Measurements from ENCODE around the gene XRCC3. TPM values are rescaled to one million over a fixed set of nuclear protein-coding genes. Genes with fewer than 3 reads are reported as not detected.

The XRCC3 gene
- total RNA-seq, 4 donors from 2014 or later = 2.7 to 8.2 (median 4.0) TPM

DNA sequence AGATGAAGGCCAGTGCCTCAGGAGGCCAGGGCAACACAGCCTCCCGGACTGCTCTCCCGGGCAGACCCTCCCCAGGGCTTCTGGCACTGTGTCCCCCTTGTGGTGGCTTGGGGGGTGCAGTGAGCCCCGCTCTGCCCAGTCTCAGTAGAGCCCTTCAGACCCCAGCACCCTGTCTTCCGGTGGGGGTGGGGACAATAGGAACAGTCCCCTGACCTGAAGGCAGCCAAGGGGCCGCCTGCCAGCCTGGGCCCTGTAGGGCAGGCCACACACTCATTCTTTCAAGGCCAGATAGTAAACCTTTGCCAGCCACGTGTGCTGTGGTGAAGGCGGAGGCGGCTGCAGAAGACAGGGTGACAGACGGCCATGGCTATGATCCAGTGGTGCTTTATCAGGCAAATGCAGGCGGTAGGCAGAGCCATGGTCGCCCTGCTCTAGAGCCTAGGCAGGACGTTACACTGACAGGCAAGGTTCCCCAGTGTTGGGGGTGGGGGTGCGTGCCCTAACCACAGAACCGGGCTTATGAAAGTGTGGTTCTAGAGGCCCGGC lies 15.3 kb upstream of the XRCC3 start:
- TF ChIP-seq, protein P1, sequence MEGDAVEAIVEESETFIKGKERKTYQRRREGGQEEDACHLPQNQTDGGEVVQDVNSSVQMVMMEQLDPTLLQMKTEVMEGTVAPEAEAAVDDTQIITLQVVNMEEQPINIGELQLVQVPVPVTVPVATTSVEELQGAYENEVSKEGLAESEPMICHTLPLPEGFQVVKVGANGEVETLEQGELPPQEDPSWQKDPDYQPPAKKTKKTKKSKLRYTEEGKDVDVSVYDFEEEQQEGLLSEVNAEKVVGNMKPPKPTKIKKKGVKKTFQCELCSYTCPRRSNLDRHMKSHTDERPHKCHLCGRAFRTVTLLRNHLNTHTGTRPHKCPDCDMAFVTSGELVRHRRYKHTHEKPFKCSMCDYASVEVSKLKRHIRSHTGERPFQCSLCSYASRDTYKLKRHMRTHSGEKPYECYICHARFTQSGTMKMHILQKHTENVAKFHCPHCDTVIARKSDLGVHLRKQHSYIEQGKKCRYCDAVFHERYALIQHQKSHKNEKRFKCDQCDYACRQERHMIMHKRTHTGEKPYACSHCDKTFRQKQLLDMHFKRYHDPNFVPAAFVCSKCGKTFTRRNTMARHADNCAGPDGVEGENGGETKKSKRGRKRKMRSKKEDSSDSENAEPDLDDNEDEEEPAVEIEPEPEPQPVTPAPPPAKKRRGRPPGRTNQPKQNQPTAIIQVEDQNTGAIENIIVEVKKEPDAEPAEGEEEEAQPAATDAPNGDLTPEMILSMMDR (IDR thresholded peaks at IDR 0.05) = no peak
- no peak for DNase-seq (ENCODE audit: low spot score)

DNA sequence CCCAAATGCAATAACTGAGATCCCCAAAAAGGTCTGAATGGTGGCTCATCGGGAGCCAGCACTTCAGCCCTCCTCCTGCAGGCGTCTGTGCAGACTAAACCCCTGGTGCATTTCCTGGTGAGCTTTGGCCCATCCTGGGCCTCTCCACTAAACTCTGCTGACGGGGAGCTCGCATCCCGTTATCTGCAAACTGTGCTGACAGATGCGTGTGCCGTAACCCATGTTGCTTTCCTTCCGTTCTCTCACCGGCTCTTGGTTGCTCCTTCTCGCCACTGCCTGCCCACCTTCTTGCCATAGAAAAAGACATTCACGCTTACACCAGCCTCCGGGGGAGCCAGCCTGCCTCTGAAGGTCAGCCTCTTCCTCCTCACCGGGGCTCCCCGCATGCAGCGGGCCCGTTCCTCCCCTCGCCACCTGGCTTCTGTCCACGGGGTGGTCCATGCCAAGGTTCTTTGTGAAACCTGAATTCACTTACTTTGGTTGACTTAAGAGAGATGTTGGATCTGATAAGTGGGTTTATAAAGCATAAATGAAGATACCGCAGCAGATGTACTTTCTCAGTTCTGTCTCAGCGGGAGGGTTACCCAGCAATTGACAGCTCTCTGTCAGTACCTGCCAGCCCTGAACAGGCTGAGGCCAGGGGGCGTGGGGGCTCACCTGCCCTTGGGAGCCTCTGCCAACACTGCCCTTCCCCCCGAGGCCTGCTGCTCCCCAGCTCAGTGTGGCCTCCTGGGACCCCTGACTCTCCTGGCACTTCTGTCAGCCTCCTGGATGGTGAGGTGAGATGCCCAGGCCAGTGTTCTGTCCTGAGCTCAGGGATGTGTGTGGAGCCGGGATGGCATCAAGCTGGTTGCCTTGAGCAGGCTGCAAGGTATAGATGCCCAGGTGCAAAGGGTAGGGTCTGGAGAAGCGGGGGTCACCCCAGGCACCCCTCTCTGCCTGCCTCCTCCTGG lies 14.5 kb upstream of the XRCC3 start:
- DNase-seq (ENCODE audit: low spot score) = no peak
- TF ChIP-seq, protein P1 (IDR thresholded peaks at IDR 0.05) = no peak
- no peak for ATAC-seq (ENCODE audit: low FRiP score)

More for the DNA sequence above, 15.3 kb upstream of the XRCC3 start:
- no peak for ATAC-seq (ENCODE audit: low FRiP score)

DNA sequence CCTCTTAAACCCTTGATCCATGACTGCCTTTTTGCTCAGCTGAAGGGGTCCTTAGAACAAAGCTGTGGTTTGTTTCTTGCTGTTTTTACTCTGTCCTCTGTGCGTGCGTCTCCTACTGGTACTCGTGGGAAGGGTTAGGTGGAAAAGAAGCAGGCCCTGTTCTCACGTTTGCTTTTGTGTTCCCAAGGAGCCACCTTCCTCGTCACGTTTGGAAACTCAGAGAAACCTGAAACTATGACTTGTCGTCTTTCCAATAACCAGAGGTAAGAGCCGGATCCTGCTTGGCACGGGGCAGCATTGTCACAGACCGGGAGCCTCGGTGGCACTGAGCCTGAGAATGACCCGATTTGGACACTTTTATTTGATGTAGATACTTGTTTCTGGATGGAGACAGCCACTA lies 13.5 kb upstream of the XRCC3 start:
- ATAC-seq (ENCODE audit: low FRiP score) = no peak
- TF ChIP-seq, protein P1 (IDR thresholded peaks at IDR 0.05) = no peak
- no peak for DNase-seq (ENCODE audit: low spot score)

- DNase-seq (ENCODE audit: low spot score) = no peak
- TF ChIP-seq, protein P1 (IDR thresholded peaks at IDR 0.05) = no peak
- no peak for ATAC-seq (ENCODE audit: low FRiP score)
Measured at GRCh38 chr14:103728141-103728540, 12.9 kb upstream of the XRCC3 start.

GRCh38 chr14:103727313-103727980 lies 12.2 kb upstream of the XRCC3 start:
- ATAC-seq (ENCODE audit: low FRiP score) = no peak
- TF ChIP-seq, protein P1 (IDR thresholded peaks at IDR 0.05) = no peak
- no peak for DNase-seq (ENCODE audit: low spot score)

- ATAC-seq (ENCODE audit: low FRiP score) (no peak), DNase-seq (ENCODE audit: low spot score) (no peak)
Measured at GRCh38 chr14:103726474-103726873, 11.2 kb upstream of the XRCC3 start.

More at GRCh38 chr14:103726474-103726873, 11.2 kb upstream of the XRCC3 start:
- TF ChIP-seq, protein P1 (IDR thresholded peaks at IDR 0.05) = no peak

Measured in omental fat pad (tissue), 4 donors.